Measurements from ENCODE around the gene CSF1R.

CSF1R gene

GRCh38 chr5:150069672-150070627 is 16.4 kb downstream of the CSF1R start:
- DNase-seq: no peak

GRCh38 chr5:150068961-150069645 is 17.3 kb downstream of the CSF1R start:
- DNase-seq: no peak

- no peak for DNase-seq
Observed at GRCh38 chr5:150068472-150068871, 17.9 kb downstream of the CSF1R start.

GRCh38 chr5:150068071-150068470 is 18.3 kb downstream of the CSF1R start:
- DNase-seq: no peak

GRCh38 chr5:150067405-150067960 is 18.9 kb downstream of the CSF1R start:
- no peak for DNase-seq

- DNase-seq: no peak
Observed at GRCh38 chr5:150066901-150067396, 19.4 kb downstream of the CSF1R start.

- no peak for DNase-seq
Observed at GRCh38 chr5:150066436-150066835, 19.9 kb downstream of the CSF1R start.

- DNase-seq: no peak
Observed at GRCh38 chr5:150065886-150066285, 20.5 kb downstream of the CSF1R start.

GRCh38 chr5:150065346-150065745 is 21.0 kb downstream of the CSF1R start:
- no peak for DNase-seq

GRCh38 chr5:150064681-150065220 is 21.6 kb downstream of the CSF1R start:
- no peak for DNase-seq

GRCh38 chr5:150063638-150064037 is 22.7 kb downstream of the CSF1R start:
- no peak for DNase-seq

- no peak for DNase-seq
Observed at GRCh38 chr5:150062216-150062922, 24.0 kb downstream of the CSF1R start.

- no peak for DNase-seq
Observed at GRCh38 chr5:150061538-150061995, 24.8 kb downstream of the CSF1R start.

- no peak for DNase-seq
Observed at GRCh38 chr5:150060471-150060870, 25.9 kb downstream of the CSF1R start.

- no peak for DNase-seq
Observed at GRCh38 chr5:150059623-150060022, 26.7 kb downstream of the CSF1R start.

GRCh38 chr5:150058480-150059126 is 27.8 kb downstream of the CSF1R start:
- no peak for DNase-seq

GRCh38 chr5:150057996-150058395 is 28.4 kb downstream of the CSF1R start:
- no peak for DNase-seq

GRCh38 chr5:150057511-150057910 is 28.8 kb downstream of the CSF1R start:
- DNase-seq: no peak

GRCh38 chr5:150057052-150057451 is 29.3 kb downstream of the CSF1R start:
- DNase-seq: no peak

GRCh38 chr5:150056075-150056443 is 30.3 kb downstream of the CSF1R start:
- DNase-seq: no peak

GRCh38 chr5:150055326-150056074 is 30.9 kb downstream of the CSF1R start:
- no peak for DNase-seq

All from NCI-H524 (cell line).